ENCODE measurements around the gene RBM28.

Gene RBM28

GRCh38 chr7:128350708-128351295 is 7.1 kb upstream of the RBM28 start:
- no peaks in the 10 kb centered on the region for H3K36me3 ChIP-seq (replicated peaks)
- no peak overlapping the region for H3K27ac ChIP-seq
- DNase-seq, result no peak
- in situ Hi-C loops (cut with HindIII; ENCODE audit: low pct_ligation_motif_present, low sequenced_read_pairs), result no loop called here
- no peak for TF ChIP-seq CTCF (IDR thresholded peaks at IDR 0.05; ENCODE audit: low read depth, low read length, missing control alignments)
- H3K27me3 ChIP-seq (replicated peaks), result peaks cover 59% of the 10 kb centered on the region
- H3K4me3 ChIP-seq (ENCODE audit: low read depth, low read length), result no peak overlapping the region

- TF ChIP-seq CTCF (IDR thresholded peaks at IDR 0.05; ENCODE audit: low read depth, low read length, missing control alignments), result no peak
- in situ Hi-C loops (cut with HindIII; ENCODE audit: low pct_ligation_motif_present, low sequenced_read_pairs), result no loop called here
- DNase-seq, result no peak
- H3K27ac ChIP-seq, result no peak overlapping the region
- no peak overlapping the region for H3K4me3 ChIP-seq (ENCODE audit: low read depth, low read length)
- no peaks in the 10 kb centered on the region for H3K36me3 ChIP-seq (replicated peaks)
- H3K27me3 ChIP-seq (replicated peaks), result peaks cover 54% of the 10 kb centered on the region
These were observed 5.7 kb upstream of the RBM28 start for GRCh38 chr7:128349466-128349825.

GRCh38 chr7:128347647-128348097 is 4.0 kb upstream of the RBM28 start:
- Histone ChIP-seq H3K36me3 (replicated peaks) (no peaks in the 10 kb centered on the region), H3K4me3 (ENCODE audit: low read depth, low read length) (no peak overlapping the region), H3K27ac (no peak overlapping the region), H3K27me3 (replicated peaks) (peaks cover 37% of the 10 kb centered on the region)
- in situ Hi-C loops (cut with HindIII; ENCODE audit: low pct_ligation_motif_present, low sequenced_read_pairs), result no loop called here
- peak; percentile 78 for TF ChIP-seq CTCF (IDR thresholded peaks at IDR 0.05; ENCODE audit: low read depth, low read length, missing control alignments)
- DNase-seq, result peak; percentile 49

- no peak for DNase-seq
- no peak for TF ChIP-seq CTCF (IDR thresholded peaks at IDR 0.05; ENCODE audit: low read depth, low read length, missing control alignments)
- H3K4me3 ChIP-seq (ENCODE audit: low read depth, low read length), result no peak overlapping the region
These were observed 695 bp upstream of the RBM28 start for GRCh38 chr7:128344431-128344774.

GRCh38 chr7:128341733-128342132 is 2.0 kb downstream of the RBM28 start:
- TF ChIP-seq CTCF (IDR thresholded peaks at IDR 0.05; ENCODE audit: low read depth, low read length, missing control alignments), result no peak
- Histone ChIP-seq H3K27ac (no peak overlapping the region), H3K4me3 (ENCODE audit: low read depth, low read length) (no peak overlapping the region), H3K27me3 (replicated peaks) (no peaks in the 10 kb centered on the region), H3K36me3 (replicated peaks) (peaks cover 19% of the 10 kb centered on the region)
- DNase-seq, result no peak
- in situ Hi-C loops (cut with HindIII; ENCODE audit: low pct_ligation_motif_present, low sequenced_read_pairs), result no loop called here

More at GRCh38 chr7:128344431-128344774, 695 bp upstream of the RBM28 start:
- no peaks in the 10 kb centered on the region for H3K36me3 ChIP-seq (replicated peaks)
- in situ Hi-C loops (cut with HindIII; ENCODE audit: low pct_ligation_motif_present, low sequenced_read_pairs), result no loop called here
- peaks cover 6% of the 10 kb centered on the region for H3K27me3 ChIP-seq (replicated peaks)
- no peak overlapping the region for H3K27ac ChIP-seq

- in situ Hi-C loops (cut with HindIII; ENCODE audit: low pct_ligation_motif_present, low sequenced_read_pairs), result no loop called here
- H3K4me3 ChIP-seq (ENCODE audit: low read depth, low read length), result no peak overlapping the region
- TF ChIP-seq CTCF (IDR thresholded peaks at IDR 0.05; ENCODE audit: low read depth, low read length, missing control alignments), result no peak
- no peak for DNase-seq
- H3K36me3 ChIP-seq (replicated peaks), result peaks cover 69% of the 10 kb centered on the region
- no peaks in the 10 kb centered on the region for H3K27me3 ChIP-seq (replicated peaks)
- no peak overlapping the region for H3K27ac ChIP-seq
These were observed 8.0 kb downstream of the RBM28 start for GRCh38 chr7:128335730-128336129.
